Umbilical cord (tissue), 2 donors: Measurements from ENCODE around the gene USO1. TPM values are rescaled to one million over a fixed set of nuclear protein-coding genes. Genes with fewer than 3 reads are reported as not detected.

Experiments
- DNase-seq: peaks from one replicate; pipeline ENCODE4 v3.0.0-alpha.2; 2015; ENCODE audit warnings: low spot score
- total RNA-seq: library from RNA; depleted of rRNA; stranded (reverse); fragments of >200 nt; gene quantifications from one replicate; pipeline ENCODE4 v1.2.3, GENCODE V29; 2014; ENCODE audit warnings: low replicate concordance; ENCODE audit not compliant: insufficient read depth

The USO1 gene
- total RNA-seq, 1 donor from 2014 or later: 136 TPM

GRCh38 chr4:75844151-75844662, 119.8 kb downstream of the USO1 start:
- peak; percentile 24 for DNase-seq

GRCh38 chr4:75845992-75846391, 121.6 kb downstream of the USO1 start:
- DNase-seq: no peak

GRCh38 chr4:75848171-75848760, 123.9 kb downstream of the USO1 start:
- DNase-seq: peak; percentile 79

GRCh38 chr4:75848891-75849290, 124.5 kb downstream of the USO1 start:
- no peak for DNase-seq

- no peak for DNase-seq
Observed at GRCh38 chr4:75849461-75849860, 125.1 kb downstream of the USO1 start.

- DNase-seq: no peak
Observed at GRCh38 chr4:75858721-75859120, 134.3 kb downstream of the USO1 start.

- DNase-seq: no peak
Observed at GRCh38 chr4:75860606-75861005, 136.2 kb downstream of the USO1 start.

Other genes starting within 250 kb of the USO1 start
- 57.8 TPM for gene RCHY1, start 210.2 kb upstream of the USO1 start, total RNA-seq
- 36.1 TPM for gene THAP6, start 210.1 kb upstream of the USO1 start, total RNA-seq
- gene ODAPH, start 168.5 kb upstream of the USO1 start, total RNA-seq: 3.1 TPM
- gene CDKL2, start 94.0 kb upstream of the USO1 start, total RNA-seq: 1.2 TPM
- gene G3BP2, start 51.2 kb upstream of the USO1 start, total RNA-seq: 94.9 TPM
- gene PPEF2, start 177.9 kb downstream of the USO1 start, total RNA-seq: 6.3 TPM
- gene NAAA, start 216.4 kb downstream of the USO1 start, total RNA-seq: 52.7 TPM